ENCODE results near the gene AFDN.

The AFDN gene

GRCh38 chr6:167831281-167831828 is 4.6 kb downstream of the AFDN start:
- Histone ChIP-seq H2BK120ac (ENCODE audit: low read depth, low read length) (no peak overlapping the region), H2BK12ac (ENCODE audit: low read length) (no peak overlapping the region), H3K79me1 (ENCODE audit: low read depth, low read length) (peaks cover 3% of the 10 kb centered on the region), H3K4me1 (ENCODE audit: control insufficient read depth in 2 of 2, insufficient read depth in 1 of 2, low read depth in 1 of 2, low read length in 2 of 2) (peaks cover 6 to 23% of the 10 kb centered on the region in 2 donors), H3K4me3 (ENCODE audit: low read length in 2 of 2) (no peak overlapping the region), H2AK5ac (ENCODE audit: low read depth, low read length) (no peak overlapping the region), H4K8ac (ENCODE audit: low read depth, low read length) (no peak overlapping the region), H4K91ac (ENCODE audit: low read depth, low read length, poor library complexity) (no peak overlapping the region), H3K9ac (ENCODE audit: low read depth, low read length, poor library complexity) (no peak overlapping the region), H3K14ac (ENCODE audit: low read length) (no peak overlapping the region), H3K4me2 (ENCODE audit: insufficient read depth, low read length, poor library complexity, severe bottlenecking) (no peak overlapping the region), H3K27me3 (ENCODE audit: control insufficient read depth in 3 of 3, insufficient read depth in 3 of 3, low read depth in 1 of 3, low read length in 3 of 3) (no peaks in the 10 kb centered on the region), H3K9me3 (replicated peaks in 1 of 2; ENCODE audit: control insufficient read depth in 2 of 2, insufficient read depth in 1 of 2, low read depth in 1 of 2, low read length in 2 of 2) (no peaks in the 10 kb centered on the region), H2BK5ac (ENCODE audit: low read length) (no peak overlapping the region), H3K36me3 (replicated peaks in 1 of 2; ENCODE audit: control insufficient read depth in 2 of 2, insufficient read depth in 2 of 2, low read length in 2 of 2) (no peaks in the 10 kb centered on the region), H2BK15ac (ENCODE audit: low read length) (no peak overlapping the region), H2AFZ (ENCODE audit: low read length) (no peak overlapping the region), H3K23ac (ENCODE audit: low read depth, low read length, poor library complexity) (no peak overlapping the region), H3K27ac (replicated peaks; ENCODE audit: low read length) (no peak overlapping the region), H3K4ac (ENCODE audit: low read length) (no peak overlapping the region), H3K18ac (ENCODE audit: low read length) (no peak overlapping the region)
- WGBS, 2 donors (ENCODE audit: extremely low coverage in 2 of 2, insufficient read length in 2 of 2, insufficient replicate concordance in 1 of 2), result no CpG with 5 or more reads among the region's 3 CpGs
- no peak for DNase-seq (ENCODE audit: low spot score)

GRCh38 chr6:167832497-167833395 is 6.0 kb downstream of the AFDN start:
- Histone ChIP-seq H2AK5ac (ENCODE audit: low read depth, low read length) (no peak overlapping the region), H3K14ac (ENCODE audit: low read length) (no peak overlapping the region), H2BK12ac (ENCODE audit: low read length) (no peak overlapping the region), H3K4me1 (ENCODE audit: control insufficient read depth in 2 of 2, insufficient read depth in 1 of 2, low read depth in 1 of 2, low read length in 2 of 2) (peaks cover 6 to 26% of the 10 kb centered on the region in 2 donors), H2BK15ac (ENCODE audit: low read length) (no peak overlapping the region), H3K9me3 (replicated peaks in 1 of 2; ENCODE audit: control insufficient read depth in 2 of 2, insufficient read depth in 1 of 2, low read depth in 1 of 2, low read length in 2 of 2) (no peaks in the 10 kb centered on the region), H2BK5ac (ENCODE audit: low read length) (no peak overlapping the region), H3K27me3 (ENCODE audit: control insufficient read depth in 3 of 3, insufficient read depth in 3 of 3, low read depth in 1 of 3, low read length in 3 of 3) (no peaks in the 10 kb centered on the region), H2AFZ (ENCODE audit: low read length) (no peak overlapping the region), H4K91ac (ENCODE audit: low read depth, low read length, poor library complexity) (no peak overlapping the region), H3K4ac (ENCODE audit: low read length) (no peak overlapping the region), H3K23ac (ENCODE audit: low read depth, low read length, poor library complexity) (no peak overlapping the region), H3K27ac (replicated peaks; ENCODE audit: low read length) (no peak overlapping the region), H3K9ac (ENCODE audit: low read depth, low read length, poor library complexity) (no peak overlapping the region), H3K36me3 (replicated peaks in 1 of 2; ENCODE audit: control insufficient read depth in 2 of 2, insufficient read depth in 2 of 2, low read length in 2 of 2) (no peaks in the 10 kb centered on the region), H4K8ac (ENCODE audit: low read depth, low read length) (no peak overlapping the region), H3K79me1 (ENCODE audit: low read depth, low read length) (no peaks in the 10 kb centered on the region), H3K18ac (ENCODE audit: low read length) (no peak overlapping the region), H3K4me2 (ENCODE audit: insufficient read depth, low read length, poor library complexity, severe bottlenecking) (no peak overlapping the region), H2BK120ac (ENCODE audit: low read depth, low read length) (no peak overlapping the region), H3K4me3 (ENCODE audit: low read length in 2 of 2) (no peak overlapping the region)
- no CpG with 5 or more reads among the region's 4 CpGs for WGBS, 2 donors (ENCODE audit: extremely low coverage in 2 of 2, insufficient read length in 2 of 2, insufficient replicate concordance in 1 of 2)
- no peak for DNase-seq (ENCODE audit: low spot score)

GRCh38 chr6:167833396-167833763 is 6.7 kb downstream of the AFDN start:
- H2AFZ ChIP-seq (ENCODE audit: low read length), result no peak overlapping the region
- peaks cover 9 to 26% of the 10 kb centered on the region in 2 donors for H3K4me1 ChIP-seq (ENCODE audit: control insufficient read depth in 2 of 2, insufficient read depth in 1 of 2, low read depth in 1 of 2, low read length in 2 of 2)
- DNase-seq (ENCODE audit: low spot score), result no peak
- no peak overlapping the region for H3K14ac ChIP-seq (ENCODE audit: low read length)
- no peak overlapping the region for H2AK5ac ChIP-seq (ENCODE audit: low read depth, low read length)
- H3K4me3 ChIP-seq (ENCODE audit: low read length in 2 of 2), result no peak overlapping the region
- no peak overlapping the region for H2BK5ac ChIP-seq (ENCODE audit: low read length)
- H3K9me3 ChIP-seq (replicated peaks in 1 of 2; ENCODE audit: control insufficient read depth in 2 of 2, insufficient read depth in 1 of 2, low read depth in 1 of 2, low read length in 2 of 2), result no peaks in the 10 kb centered on the region
- no peak overlapping the region for H3K27ac ChIP-seq (replicated peaks; ENCODE audit: low read length)
- no peak overlapping the region for H4K91ac ChIP-seq (ENCODE audit: low read depth, low read length, poor library complexity)
- H3K18ac ChIP-seq (ENCODE audit: low read length), result no peak overlapping the region
- no peak overlapping the region for H4K8ac ChIP-seq (ENCODE audit: low read depth, low read length)
- H3K79me1 ChIP-seq (ENCODE audit: low read depth, low read length), result no peaks in the 10 kb centered on the region
- H3K23ac ChIP-seq (ENCODE audit: low read depth, low read length, poor library complexity), result no peak overlapping the region
- WGBS, 2 donors (ENCODE audit: extremely low coverage in 2 of 2, insufficient read length in 2 of 2, insufficient replicate concordance in 1 of 2), result no CpG with 5 or more reads among the region's 2 CpGs
- no peak overlapping the region for H3K9ac ChIP-seq (ENCODE audit: low read depth, low read length, poor library complexity)
- no peak overlapping the region for H2BK15ac ChIP-seq (ENCODE audit: low read length)
- no peak overlapping the region for H3K4ac ChIP-seq (ENCODE audit: low read length)
- no peaks in the 10 kb centered on the region for H3K27me3 ChIP-seq (ENCODE audit: control insufficient read depth in 3 of 3, insufficient read depth in 3 of 3, low read depth in 1 of 3, low read length in 3 of 3)
- no peak overlapping the region for H2BK120ac ChIP-seq (ENCODE audit: low read depth, low read length)
- H3K4me2 ChIP-seq (ENCODE audit: insufficient read depth, low read length, poor library complexity, severe bottlenecking), result no peak overlapping the region
- H2BK12ac ChIP-seq (ENCODE audit: low read length), result no peak overlapping the region
- no peaks in the 10 kb centered on the region for H3K36me3 ChIP-seq (replicated peaks in 1 of 2; ENCODE audit: control insufficient read depth in 2 of 2, insufficient read depth in 2 of 2, low read length in 2 of 2)

GRCh38 chr6:167835260-167835659 is 8.5 kb downstream of the AFDN start:
- Histone ChIP-seq H2BK5ac (ENCODE audit: low read length) (no peak overlapping the region), H3K4ac (ENCODE audit: low read length) (no peak overlapping the region), H3K27me3 (ENCODE audit: control insufficient read depth in 3 of 3, insufficient read depth in 3 of 3, low read depth in 1 of 3, low read length in 3 of 3) (no peaks in the 10 kb centered on the region), H3K4me1 (ENCODE audit: control insufficient read depth in 2 of 2, insufficient read depth in 1 of 2, low read depth in 1 of 2, low read length in 2 of 2) (peaks cover 17 to 27% of the 10 kb centered on the region in 2 donors), H3K9me3 (replicated peaks in 1 of 2; ENCODE audit: control insufficient read depth in 2 of 2, insufficient read depth in 1 of 2, low read depth in 1 of 2, low read length in 2 of 2) (no peaks in the 10 kb centered on the region), H4K8ac (ENCODE audit: low read depth, low read length) (no peak overlapping the region), H3K18ac (ENCODE audit: low read length) (no peak overlapping the region), H3K4me2 (ENCODE audit: insufficient read depth, low read length, poor library complexity, severe bottlenecking) (no peak overlapping the region), H3K23ac (ENCODE audit: low read depth, low read length, poor library complexity) (no peak overlapping the region), H3K4me3 (ENCODE audit: low read length in 2 of 2) (no peak overlapping the region), H2BK15ac (ENCODE audit: low read length) (no peak overlapping the region), H4K91ac (ENCODE audit: low read depth, low read length, poor library complexity) (no peak overlapping the region), H3K79me1 (ENCODE audit: low read depth, low read length) (no peaks in the 10 kb centered on the region), H3K36me3 (replicated peaks in 1 of 2; ENCODE audit: control insufficient read depth in 2 of 2, insufficient read depth in 2 of 2, low read length in 2 of 2) (no peaks in the 10 kb centered on the region), H3K9ac (ENCODE audit: low read depth, low read length, poor library complexity) (no peak overlapping the region), H3K27ac (replicated peaks; ENCODE audit: low read length) (no peak overlapping the region), H2AFZ (ENCODE audit: low read length) (no peak overlapping the region), H2BK12ac (ENCODE audit: low read length) (no peak overlapping the region), H3K14ac (ENCODE audit: low read length) (no peak overlapping the region), H2BK120ac (ENCODE audit: low read depth, low read length) (no peak overlapping the region), H2AK5ac (ENCODE audit: low read depth, low read length) (no peak overlapping the region)
- WGBS, 2 donors (ENCODE audit: extremely low coverage in 2 of 2, insufficient read length in 2 of 2, insufficient replicate concordance in 1 of 2), result no CpG with 5 or more reads among the region's 3 CpGs
- DNase-seq (ENCODE audit: low spot score), result no peak

Measured in neuronal stem cell (in vitro differentiated cells).